T-helper 2 cell (primary cell): ENCODE data around the gene LONP1.
"Not testable (repeated sequence)": the region's sequence is repeated elsewhere in the genome, so short reads cannot be mapped to it uniquely, and the experiment has no call there.

ENCODE experiments used
- DNase-seq, 5 experiments: peaks; one replicate each; pipeline versions ENCODE4 v3.0.0 to v3.0.0-alpha.2; 2012 to 2022
- total RNA-seq, 2 donors: gene quantifications; one replicate each; lab custom pipeline; 2026; lab: John Stamatoyannopoulos, UW

The LONP1 gene
- total RNA-seq: 79.7 to 126 reads per million in 2 donors

DNA sequence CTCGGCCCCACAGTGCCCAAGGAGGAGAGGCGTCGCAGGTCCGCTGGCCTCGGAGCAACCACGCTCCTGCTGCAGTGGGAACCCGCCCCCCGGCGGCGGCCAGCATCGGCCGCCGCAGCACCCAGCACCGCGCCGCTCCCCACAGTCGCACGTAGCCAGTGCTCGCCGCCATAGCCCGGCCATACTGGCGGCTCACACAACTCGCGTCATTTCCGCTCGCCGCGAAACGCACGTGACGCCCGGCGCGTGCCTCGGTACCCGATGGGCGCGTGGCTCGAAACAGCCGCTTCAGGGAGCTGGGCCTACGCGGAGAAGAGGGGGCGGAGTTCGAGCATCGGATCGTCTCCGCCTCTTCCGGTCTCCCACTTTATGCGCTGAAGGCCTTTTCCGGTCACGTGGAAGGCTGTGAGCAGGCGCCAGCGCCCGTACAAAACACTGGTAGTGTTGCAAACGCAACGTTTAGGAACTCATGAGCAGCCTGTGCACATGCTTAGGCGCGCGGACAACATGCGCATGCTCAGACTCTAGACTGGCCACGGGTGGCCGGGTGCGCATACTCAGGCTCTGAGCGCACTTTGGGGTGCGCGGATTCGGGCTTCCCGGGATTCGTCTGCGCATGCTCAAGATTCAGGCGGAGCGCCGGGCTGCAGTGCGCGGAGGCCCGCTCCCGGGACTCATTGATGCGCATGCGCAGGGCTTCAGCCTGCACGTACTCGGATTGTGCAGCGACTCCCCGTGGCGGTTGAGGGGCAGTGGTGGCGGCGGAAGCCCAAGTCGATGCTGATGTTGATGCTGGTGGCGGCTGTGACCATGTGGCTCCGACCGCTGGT is at the start of gene LONP1, which contains the start of gene CATSPERD:
LONP1 (minus strand) TSS at position 186 of the 830 bp plus-strand sequence; CDS start at position 172, 14 bp downstream.
CATSPERD (plus strand) TSS at position 677 of the 830 bp plus-strand sequence; CDS start at position 778, 101 bp downstream.
- DNase-seq: peak; percentile 94 to 99 (median 98)

DNA sequence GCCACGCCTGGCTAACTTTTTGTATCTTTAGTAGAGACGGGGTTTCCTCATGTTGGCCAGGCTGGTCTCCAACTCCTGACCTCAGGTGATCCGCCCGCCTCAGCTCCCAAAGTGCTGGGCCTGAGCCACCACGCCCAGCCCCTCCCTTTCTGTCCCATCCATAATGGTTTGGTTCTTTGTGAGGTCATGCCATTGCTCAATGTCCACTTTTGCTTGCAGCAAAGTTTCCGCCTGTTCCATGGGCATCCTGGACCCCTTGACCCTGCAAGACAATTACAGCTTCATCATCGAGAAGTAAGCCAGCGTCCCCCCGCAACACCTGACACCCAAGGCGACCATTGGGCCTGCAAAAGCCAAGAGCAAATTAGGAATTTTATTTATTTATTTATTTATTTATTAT is 48.0 kb upstream of the LONP1 start:
- no peak for DNase-seq

GRCh38 chr19:5765220-5765619 is 45.3 kb upstream of the LONP1 start:
- no peak for DNase-seq

GRCh38 chr19:5762608-5763217 is 42.8 kb upstream of the LONP1 start:
- DNase-seq: no peak

GRCh38 chr19:5753743-5754142 is 33.8 kb upstream of the LONP1 start:
- DNase-seq: no peak

GRCh38 chr19:5751709-5752108 is 31.8 kb upstream of the LONP1 start:
- no peak for DNase-seq

GRCh38 chr19:5749505-5749904 is 29.6 kb upstream of the LONP1 start:
- DNase-seq: no peak

- DNase-seq: not testable (repeated sequence)
Measured at GRCh38 chr19:5748920-5749319, 29.0 kb upstream of the LONP1 start.

DNA sequence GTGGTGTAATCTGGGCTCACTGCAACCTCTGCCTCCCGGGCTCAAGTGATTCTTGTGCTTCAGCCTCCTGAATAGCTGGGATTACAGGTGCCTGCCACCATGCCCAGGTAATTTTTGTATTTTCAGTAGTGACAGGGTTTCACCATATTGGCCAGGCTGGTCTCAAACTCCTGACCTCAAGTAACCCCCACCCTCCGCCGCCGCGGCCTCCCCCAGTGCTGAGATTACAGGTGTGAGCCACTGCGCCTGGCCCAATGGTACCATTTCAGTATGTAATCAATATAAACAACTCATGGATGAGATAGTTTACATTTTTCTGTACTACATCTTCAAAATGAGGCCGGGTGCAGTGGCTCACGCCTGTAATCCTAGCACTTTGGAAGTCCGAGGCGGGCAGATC is 25.1 kb upstream of the LONP1 start:
- not testable (repeated sequence) for DNase-seq

GRCh38 chr19:5743630-5744029 is 23.7 kb upstream of the LONP1 start:
- no peak for DNase-seq

DNA sequence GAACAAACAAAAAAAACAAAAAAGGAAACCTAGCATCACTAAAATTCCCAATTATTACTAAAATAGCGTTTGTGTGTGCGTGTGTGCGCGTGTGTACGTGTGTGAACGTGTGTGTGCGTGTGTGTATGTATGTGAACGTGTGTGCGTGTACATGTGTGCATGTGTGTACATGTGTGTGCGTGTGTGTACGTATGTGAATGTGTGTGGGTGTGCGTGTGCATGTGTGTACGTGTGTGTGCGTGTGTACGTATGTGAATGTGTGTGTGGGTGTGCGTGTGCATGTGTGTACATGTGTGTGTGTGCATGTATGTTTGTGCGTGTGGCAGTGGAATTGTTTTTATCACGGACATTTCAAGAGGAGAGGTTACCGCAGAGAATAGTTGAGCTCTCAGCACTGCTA is 22.1 kb upstream of the LONP1 start:
- DNase-seq: no peak

DNA sequence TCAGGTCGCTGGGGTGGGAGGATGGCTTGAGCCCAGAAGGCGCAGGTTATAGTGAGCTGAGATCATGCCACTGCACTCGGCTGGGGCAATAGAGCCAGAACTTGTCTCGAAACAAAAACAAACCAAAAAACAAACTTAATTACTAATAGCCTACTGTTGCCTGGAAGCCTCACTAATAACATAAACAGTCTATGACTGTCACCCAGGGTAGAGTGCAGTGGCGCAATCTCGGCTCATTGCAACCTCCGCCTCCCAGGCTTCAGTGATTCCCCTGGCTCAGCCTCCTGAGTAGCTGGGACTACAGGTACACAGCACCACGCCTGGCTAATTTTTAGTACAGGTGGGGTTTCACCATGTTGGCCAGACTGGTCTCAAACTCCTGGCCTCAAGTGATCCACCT is 18.5 kb upstream of the LONP1 start:
- DNase-seq: no peak

GRCh38 chr19:5733172-5733571 is 13.2 kb upstream of the LONP1 start:
- not testable (repeated sequence) for DNase-seq

- no peak for DNase-seq
Measured at GRCh38 chr19:5727453-5728050, 7.6 kb upstream of the LONP1 start.

- peak in 2 of 5 experiments; percentile 21 to 44 for DNase-seq
Measured at GRCh38 chr19:5719274-5719960, 529 bp downstream of the LONP1 start.

- peak in 2 of 5 experiments; percentile 52 to 55 for DNase-seq
Measured at GRCh38 chr19:5718579-5719273, 1.2 kb downstream of the LONP1 start.

- DNase-seq: peak in 1 of 5 experiments; percentile 52
Measured at GRCh38 chr19:5718037-5718578, 1.8 kb downstream of the LONP1 start.

- DNase-seq: no peak
Measured at GRCh38 chr19:5717215-5717935, 2.6 kb downstream of the LONP1 start.

DNA sequence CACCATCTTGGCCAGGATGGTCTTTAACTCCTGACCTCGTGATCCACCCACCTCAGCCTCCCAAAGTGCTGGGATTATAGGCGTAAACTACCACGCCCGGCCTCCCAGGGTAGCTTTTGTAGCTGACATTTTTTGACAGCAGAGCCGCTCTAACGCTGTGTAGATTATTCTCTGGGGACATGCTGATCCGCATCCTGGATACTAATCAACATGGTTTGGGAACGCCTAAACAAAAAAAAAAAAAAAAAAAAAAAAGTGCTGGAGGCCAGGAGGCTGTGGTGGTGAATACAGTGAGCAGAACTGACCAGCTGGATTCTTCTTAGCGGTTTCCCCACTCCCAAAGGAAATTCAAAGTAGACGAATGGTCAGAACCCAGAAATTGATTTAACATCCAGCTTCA is 5.1 kb downstream of the LONP1 start:
- no peak for DNase-seq

GRCh38 chr19:5713228-5713627 is 6.7 kb downstream of the LONP1 start:
- no peak for DNase-seq

GRCh38 chr19:5711713-5712161 is 8.2 kb downstream of the LONP1 start:
- no peak for DNase-seq
